ENCODE data around the gene MAGEB10. TPM values are rescaled to one million over a fixed set of nuclear protein-coding genes. Genes with fewer than 3 reads are reported as not detected.
"Not testable (repeated sequence)": the region's sequence is repeated elsewhere in the genome, so short reads cannot be mapped to it uniquely, and the experiment has no call there.

MAGEB10 gene, protein sequence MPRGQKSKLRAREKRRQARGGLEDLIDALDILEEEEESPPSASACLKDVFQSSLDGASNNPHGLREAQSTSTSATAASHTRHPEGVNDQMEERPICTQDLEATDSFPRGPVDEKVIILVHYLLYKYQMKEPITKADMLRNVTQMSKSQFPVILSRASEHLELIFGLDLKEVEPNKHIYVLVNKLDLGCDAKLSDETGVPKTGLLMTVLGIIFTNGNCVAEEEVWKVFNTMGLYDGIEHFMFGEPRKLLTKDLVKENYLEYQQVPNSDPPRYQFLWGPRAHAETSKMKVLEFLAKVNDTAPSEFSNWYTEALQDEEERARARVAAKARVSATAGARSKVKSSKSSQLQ
- total RNA-seq: not detected in 2 replicates
- polyA plus RNA-seq (2012): not detected

DNA sequence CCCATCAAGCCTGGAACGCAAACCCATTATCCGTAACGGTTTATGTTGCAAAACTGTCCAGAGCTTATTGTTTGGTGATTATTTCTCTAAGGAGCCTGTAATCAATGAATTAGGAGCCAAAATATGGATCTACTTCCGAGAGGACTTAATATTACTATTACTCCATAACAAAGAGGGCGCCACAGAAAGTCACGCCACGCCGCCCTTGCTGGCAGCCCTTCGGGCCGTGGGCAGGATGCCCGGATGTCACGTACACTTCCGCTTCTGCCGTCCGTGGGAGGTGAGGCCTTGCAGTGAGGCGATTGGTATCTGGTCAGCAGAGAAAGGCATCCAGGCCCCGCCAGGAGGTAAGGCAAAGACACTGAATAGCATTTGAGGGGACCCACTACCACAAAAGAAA is at the start of gene MAGEB10:
Gene MAGEB10 (plus strand): TSS at position 301 of the 400 bp plus-strand sequence. CDS start 13,317 bp downstream, outside the sequence.
- DNase-seq (ENCODE audit: low read depth): no peak

DNA sequence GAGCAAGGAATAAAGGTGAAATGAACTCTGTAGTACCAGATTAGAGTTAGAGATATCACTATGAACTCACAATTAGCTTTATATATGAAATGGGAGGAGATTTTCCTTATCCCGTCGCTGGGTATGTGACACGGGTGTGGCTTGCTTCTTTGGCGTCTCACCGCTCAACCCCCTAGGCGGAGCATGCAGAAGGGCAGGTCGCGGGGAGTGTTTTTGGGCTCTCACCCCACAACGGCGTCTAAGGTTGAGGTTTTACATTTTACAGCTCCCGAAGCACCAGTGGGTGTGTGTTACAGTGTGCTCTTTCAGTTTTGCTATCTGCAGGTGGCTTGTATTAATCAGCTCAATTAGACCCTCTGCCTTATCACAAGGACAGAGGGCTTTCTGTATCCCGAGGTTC is 42.1 kb upstream of the MAGEB10 start:
- no peak for DNase-seq (ENCODE audit: low read depth)

DNA sequence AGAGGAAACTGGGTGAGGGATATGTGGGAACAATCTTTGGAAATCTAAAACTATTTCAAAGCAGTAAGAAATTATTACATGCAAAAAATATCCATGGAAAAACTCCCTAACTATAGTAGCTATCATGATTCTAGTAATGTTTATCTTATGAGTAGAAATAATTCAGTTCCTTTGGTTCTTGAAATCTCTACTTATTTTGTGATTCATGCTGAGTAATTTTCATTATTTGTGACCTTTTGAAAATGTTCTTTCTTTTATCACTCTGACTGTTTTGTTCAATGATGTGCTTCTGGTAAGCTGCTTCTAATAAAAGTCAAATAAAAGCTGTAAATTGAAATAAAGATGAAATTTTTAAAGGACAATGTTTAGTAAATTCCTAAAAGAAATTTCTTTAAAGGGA is 40.4 kb upstream of the MAGEB10 start:
- DNase-seq (ENCODE audit: low read depth): no peak

DNA sequence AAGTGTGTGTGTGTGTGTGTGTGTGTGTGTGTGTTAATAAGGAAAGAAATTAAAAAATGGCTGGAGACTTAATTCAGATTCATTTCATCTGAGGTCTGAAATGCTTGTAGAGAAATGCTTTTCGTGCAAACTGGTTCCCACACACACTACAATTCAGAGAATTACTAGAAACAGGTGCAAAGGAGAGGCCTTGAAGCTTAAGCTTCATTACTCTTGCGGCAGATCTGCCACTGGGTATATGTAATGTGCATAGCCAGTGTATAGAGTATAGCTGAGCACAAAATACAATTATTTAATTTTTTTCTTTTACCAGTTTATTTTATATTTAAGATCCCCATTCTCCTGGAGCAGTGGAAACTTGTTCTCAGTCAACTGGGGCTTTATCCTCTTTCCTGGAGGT is 31.8 kb upstream of the MAGEB10 start:
- no peak for DNase-seq (ENCODE audit: low read depth)

DNA sequence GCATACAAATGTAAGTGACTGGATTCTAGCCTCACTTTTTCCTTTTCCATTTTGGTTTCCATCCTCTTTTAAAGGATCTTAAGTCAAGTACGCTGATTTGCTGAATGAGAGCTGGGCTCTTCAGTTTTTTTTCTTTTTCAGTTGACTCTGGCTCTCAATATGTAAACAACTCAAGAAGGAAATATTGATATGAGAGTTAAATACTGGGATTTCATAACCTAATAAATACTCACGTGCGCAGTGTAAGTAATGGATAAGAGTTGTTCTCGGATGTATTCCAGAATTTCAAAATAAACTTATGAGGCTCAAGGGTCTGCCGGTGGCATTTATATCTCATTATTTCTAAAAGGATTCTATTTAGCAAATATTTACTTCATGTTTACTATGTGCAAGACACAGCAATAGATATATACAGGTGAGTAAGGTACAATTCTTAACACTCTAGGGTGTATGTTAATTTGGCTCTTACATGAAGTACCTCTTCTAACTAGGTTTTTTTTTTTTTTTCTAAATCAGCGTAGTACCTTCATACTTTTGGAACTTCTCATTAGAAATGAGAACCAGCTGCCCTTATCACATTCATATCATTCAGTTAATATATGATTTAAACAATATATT is 11.0 kb upstream of the MAGEB10 start:
- DNase-seq (ENCODE audit: low read depth): no peak

DNA sequence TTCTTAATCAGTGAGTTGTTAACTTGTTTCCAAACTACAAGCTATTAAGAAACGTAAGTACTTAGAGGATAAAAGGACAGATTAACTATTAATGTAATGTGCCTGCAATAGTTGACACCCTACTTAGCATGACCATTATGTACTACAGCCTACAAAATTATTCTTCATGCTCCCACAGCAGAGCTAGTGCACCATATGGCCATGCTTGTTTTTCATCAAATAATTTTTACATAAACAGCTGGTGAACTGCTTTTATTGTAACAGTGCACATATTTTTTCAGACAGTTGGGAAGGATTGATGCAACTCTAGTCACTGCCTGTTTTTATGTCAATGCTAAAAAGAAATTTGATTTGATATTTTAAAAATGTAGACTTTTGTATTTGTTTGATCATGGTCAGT is 10.2 kb upstream of the MAGEB10 start:
- DNase-seq (ENCODE audit: low read depth): no peak

DNA sequence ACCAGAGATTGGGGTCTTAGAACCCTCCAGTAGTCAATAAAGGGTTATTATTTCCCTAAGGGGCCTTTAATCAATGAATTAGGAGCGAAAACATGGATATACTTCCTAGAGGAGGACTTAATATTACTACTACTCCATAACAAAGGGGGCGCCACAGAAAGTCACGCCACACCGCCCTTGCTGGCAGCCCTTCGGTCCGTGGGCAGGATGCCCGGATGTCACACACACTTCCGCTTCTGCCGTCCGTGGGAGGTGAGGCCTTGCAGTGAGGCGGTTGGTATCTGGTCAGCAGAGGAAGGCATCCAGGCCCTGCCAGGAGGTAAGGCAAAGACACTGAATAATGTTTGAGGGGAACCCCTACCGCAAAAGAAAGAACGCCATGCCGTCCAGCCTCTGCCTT is 436 bp downstream of the MAGEB10 start:
- DNase-seq (ENCODE audit: low read depth): no peak

DNA sequence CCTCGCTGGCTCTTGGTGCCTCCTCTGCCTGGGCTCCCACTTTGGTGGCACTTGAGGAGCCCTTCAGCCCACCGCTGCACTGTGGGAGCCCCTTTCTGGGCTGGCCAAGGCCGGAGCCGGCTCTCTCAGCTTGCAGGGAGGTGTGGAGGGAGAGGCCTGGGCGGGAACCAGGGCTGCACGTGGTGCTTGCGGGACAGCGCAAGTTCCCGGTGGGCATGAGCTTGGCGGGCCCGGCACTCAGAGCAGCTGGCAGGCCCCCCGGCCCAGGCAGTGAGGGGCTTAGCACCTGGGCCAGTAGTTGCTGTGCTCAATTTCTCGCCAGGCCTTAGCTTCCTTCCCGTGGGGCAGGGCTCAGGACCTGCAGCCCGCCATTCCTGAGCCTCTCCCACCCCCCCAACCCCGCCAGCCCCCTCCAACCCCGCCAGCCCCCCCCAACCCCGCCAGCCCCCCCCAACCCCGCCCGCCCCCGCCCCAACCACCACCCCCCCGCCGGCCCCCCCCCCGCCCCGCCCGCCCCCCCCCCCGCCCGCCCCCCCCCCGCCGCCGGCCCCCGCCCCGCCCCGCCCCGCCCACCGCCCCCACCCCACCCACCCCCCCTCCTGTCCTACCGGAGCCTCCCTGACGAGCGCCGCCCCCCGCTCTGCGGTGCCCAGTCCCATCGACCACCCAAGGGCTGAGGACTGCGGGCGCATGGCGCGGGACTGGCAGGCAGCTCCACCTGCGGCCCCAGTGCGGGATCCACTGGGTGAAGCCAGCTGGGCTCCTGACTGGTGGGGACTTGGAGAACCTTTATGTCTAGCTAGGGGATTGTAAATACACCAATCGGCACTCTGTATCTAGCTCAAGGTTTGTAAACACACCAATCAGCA is 1.4 kb downstream of the MAGEB10 start:
- DNase-seq (ENCODE audit: low read depth): not testable (repeated sequence)

DNA sequence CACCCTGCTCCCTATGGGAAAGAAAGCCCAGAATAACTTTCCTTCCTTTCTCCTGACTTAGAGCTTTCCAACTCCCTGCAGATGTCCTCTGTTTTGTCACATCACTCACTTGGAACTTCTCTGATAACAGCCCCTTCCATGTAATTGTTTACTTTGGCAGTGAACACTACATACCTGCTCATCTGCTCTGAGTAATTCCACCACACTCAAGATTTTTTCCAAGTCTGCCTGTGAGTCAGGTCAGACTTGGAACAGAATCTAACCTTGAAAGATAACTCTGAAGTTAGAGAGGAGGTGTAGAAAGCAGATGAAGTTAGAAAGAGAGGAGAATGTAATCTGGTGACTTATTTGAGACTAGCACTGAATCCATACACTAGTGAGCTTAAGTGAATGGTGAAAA is 7.4 kb downstream of the MAGEB10 start:
- DNase-seq (ENCODE audit: low read depth): no peak

DNA sequence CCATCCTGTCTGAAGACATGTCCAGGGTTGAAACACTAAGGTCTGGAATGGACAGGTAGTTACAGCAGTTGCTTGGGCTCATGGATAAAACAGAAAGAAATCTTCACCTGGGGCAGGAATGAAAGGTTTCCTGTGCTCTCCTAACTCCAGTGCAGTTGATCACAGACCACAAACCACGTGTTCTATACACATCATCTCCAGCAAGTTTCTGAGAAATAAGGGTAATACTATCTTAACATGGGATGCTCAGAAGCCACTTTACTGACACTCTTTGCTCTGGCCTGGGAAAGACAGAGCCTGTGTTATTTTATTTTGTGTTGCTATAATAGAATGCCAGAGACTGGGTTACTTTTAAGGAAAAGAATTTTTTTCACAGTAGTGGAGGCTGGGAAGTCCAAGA is 16.0 kb downstream of the MAGEB10 start:
- no peak for DNase-seq (ENCODE audit: low read depth)

DNA sequence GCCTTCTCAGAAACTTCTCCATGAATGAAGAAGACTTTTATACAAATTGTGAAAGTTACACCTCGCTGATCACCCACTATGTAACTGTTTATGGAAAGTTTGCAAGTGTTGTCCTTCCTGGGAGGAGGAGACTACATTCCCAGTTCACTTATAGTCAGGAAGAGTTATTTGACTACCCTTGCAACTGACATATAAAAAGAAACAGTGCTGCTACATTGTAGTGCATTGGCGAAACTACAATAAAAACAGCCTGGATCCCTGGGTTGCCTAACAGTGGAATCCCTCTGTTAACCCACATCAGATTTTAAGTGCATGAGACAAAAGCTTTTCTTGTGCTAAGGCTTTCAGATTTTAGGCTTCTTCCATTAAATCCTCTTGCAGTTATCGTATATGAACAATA is 30.4 kb downstream of the MAGEB10 start:
- DNase-seq (ENCODE audit: low read depth): no peak

DNA sequence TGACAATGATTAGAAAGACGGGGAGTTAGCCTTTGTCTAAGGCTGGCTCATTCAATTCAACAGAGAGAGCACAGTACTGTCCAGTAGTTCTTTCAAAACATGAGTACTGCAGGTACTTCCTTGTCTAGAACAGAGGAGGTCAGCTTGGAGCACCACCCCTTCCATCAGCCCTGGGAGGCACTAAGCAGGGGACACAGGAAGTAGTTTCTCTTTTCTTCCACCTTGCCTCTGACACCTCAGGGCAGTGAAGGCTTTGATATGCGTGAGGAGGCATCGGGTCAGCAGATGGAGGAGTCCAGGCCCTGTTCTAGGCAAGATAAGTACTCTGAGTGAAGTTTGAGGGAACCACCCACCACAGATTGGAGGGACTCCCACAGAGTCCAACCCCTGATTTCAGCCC is 33.1 kb downstream of the MAGEB10 start:
- DNase-seq (ENCODE audit: low read depth): no peak

DNA sequence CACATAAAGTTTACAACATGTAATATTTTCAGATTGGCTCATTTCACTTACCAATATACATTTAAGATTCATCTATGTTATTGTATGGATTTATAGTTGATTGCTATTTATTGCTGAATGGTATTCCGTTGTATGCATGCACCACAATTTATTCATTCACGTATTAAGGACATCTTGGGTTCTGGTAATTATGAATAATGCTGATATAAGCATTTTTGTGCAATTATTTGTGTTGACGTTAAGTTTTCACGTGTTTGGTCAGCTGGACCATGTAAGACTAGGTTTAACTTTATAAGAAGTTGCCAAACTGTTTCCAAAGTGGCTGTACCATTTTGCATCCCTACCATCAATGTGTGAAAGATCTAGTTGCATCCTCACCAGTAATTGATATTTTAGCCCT is 35.1 kb downstream of the MAGEB10 start:
- DNase-seq (ENCODE audit: low read depth): no peak

DNA sequence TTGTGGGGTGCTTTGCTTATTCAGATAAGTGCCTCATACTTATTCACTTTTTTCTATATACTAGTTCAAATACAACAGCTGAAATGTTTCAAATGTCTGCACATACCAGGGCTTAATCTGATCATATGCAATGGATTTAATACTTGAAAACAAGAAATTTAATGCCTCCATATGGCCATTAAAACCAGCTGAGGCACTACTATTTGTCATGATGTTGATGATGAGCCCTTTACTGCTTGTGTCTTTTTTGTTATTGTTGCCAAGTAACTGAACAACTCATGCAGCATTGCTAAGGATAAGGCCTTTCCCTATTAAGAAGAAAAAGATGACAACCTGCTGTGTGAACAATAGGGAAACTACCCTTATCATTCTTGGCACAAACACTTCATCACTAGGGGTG is 52.5 kb downstream of the MAGEB10 start:
- no peak for DNase-seq (ENCODE audit: low read depth)

DNA sequence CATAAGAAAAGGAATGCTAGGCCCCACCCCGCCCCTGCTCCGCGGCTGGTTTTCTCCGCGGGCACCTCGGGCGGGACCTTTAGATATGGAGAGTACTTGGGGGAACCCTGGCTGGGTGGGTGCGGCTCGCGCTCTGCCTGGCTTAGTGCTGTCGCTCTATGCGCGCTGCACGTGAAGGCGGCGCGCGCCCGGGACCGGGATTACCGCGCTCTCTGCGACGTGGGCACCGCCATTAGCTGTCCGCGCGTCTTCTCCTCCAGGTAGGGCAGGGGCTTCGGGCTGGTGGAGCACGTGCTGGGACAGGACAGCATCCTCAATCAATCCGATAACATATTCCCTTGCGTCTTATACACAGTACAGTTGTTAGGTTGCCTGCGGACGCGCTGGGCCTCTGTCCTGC is 56.0 kb downstream of the MAGEB10 start:
- no peak for DNase-seq (ENCODE audit: low read depth)

Other genes starting within 250 kb of the MAGEB10 start
- not detected in 2 replicates for gene DCAF8L2, start 217.6 kb upstream of the MAGEB10 start, total RNA-seq
- gene DCAF8L1, start 173.5 kb downstream of the MAGEB10 start, total RNA-seq: not detected in 2 replicates